Spleen (tissue), 11 donors: Measurements from ENCODE around the gene KDM1B. TPM values are rescaled to one million over a fixed set of nuclear protein-coding genes. Genes with fewer than 3 reads are reported as not detected.

Source experiments
- DNase-seq: peaks from one replicate; pipeline ENCODE4 v3.0.0-alpha.2; 2020
- H3K27ac ChIP-seq, 8 donors: fragments of 200-600 bp; sonication (generic) in 7 of 8; 1 replicate in 4 of 8; 2 replicates in 4 of 8; pipeline versions ENCODE4 v1.5.0 to v1.8.0; 2016 to 2021; ENCODE audit warnings: inconsistent platforms in 4 of 8, mild to moderate bottlenecking in 4 of 8, moderate library complexity in 1 of 8
- H3K27me3 ChIP-seq, 7 donors: fragments of 200-600 bp; sonication (generic) in 6 of 7; replicated peaks in 1 of 7; 1 replicate in 4 of 7; 2 replicates in 3 of 7; pipeline versions ENCODE4 v1.5.0 to v1.8.0; 2016 to 2021; ENCODE audit warnings: inconsistent platforms in 3 of 7, mild to moderate bottlenecking in 1 of 7
- H3K36me3 ChIP-seq, 6 donors: fragments of 200-600 bp; sonication (generic) in 5 of 6; 1 replicate in 4 of 6; 2 replicates in 2 of 6; pipeline versions ENCODE4 v1.5.0 to v1.8.0; 2016 to 2021; ENCODE audit warnings: inconsistent platforms in 2 of 6
- H3K4me1 ChIP-seq, 6 donors: fragments of 200-600 bp; sonication (generic) in 5 of 6; 1 replicate in 3 of 6; 2 replicates in 3 of 6; pipeline versions ENCODE4 v1.5.0 to v1.8.0; 2016 to 2021; ENCODE audit warnings: inconsistent platforms in 3 of 6
- H3K4me3 ChIP-seq, 8 donors: fragments of 200-600 bp; sonication (generic) in 7 of 8; 1 replicate in 4 of 8; 2 replicates in 4 of 8; pipeline versions ENCODE4 v1.5.0 to v1.8.0; 2016 to 2021; ENCODE audit warnings: inconsistent platforms in 4 of 8, mild to moderate bottlenecking in 4 of 8, moderate library complexity in 2 of 8
- H3K9me3 ChIP-seq, 8 donors: fragments of 200-600 bp; sonication (generic) in 7 of 8; 1 replicate in 4 of 8; 2 replicates in 4 of 8; pipeline versions ENCODE4 v1.5.0 to v1.8.0; 2016 to 2021; ENCODE audit warnings: inconsistent platforms in 4 of 8
- POLR2A ChIP-seq, 3 donors: fragments of 450-650 bp; IDR thresholded peaks; one replicate each; pipeline ENCODE4 v1.5.1; 2017; ENCODE audit warnings: antibody characterized with exemption in 3 of 3, mild to moderate bottlenecking in 1 of 3
- POLR2AphosphoS5 ChIP-seq, 3 donors: sonication (generic); formaldehyde crosslinking; IDR thresholded peaks; one replicate each; pipeline ENCODE4 v1.5.1; 2017; ENCODE audit warnings: antibody characterized with exemption in 3 of 3
- WGBS, 5 donors: extraction: QIAGEN DNeasy Blood & Tissue Kit in 3 of 5; methylation state at CpG; one replicate each; pipeline versions ENCODE4 v1.1.5 to v1.1.7; 2013 to 2018; 5-methylcytosine and 5-hydroxymethylcytosine counted together
- intact Hi-C: fragments of 100-400 bp; cut with DNase I; formaldehyde crosslinking; loops from one replicate; pipeline ENCODE4 v1.15.0; 2023; ENCODE audit warnings: low total_unique reads
- polyA plus RNA-seq, 3 donors: library from polyadenylated mRNA; stranded (reverse); fragments of 200-250 nt; gene quantifications; one replicate each; pipeline ENCODE4 v1.2.1, GENCODE V29; 2013
- total RNA-seq, 7 donors: library from RNA; depleted of rRNA in 3 of 7; stranded (reverse); fragments of >200 nt in 3 of 7; fragmentation: NEBNext Ultra II Directional in 4 of 7; extraction: Animal tissue kit (Norgen Biotek cat#: 25700) in 4 of 7; gene quantifications; one replicate each; pipeline versions ENCODE4 v1.1.0 to v1.2.1, GENCODE V29; 2016 to 2021
- TF ChIP-seq, protein P1 (sequence below), 11 experiments: fragments of 200-600 bp in 7 of 11; fragments of 450-650 bp in 4 of 11; sonication (generic) in 4 of 11; IDR thresholded peaks in 8 of 11; conservative IDR thresholded peaks in 3 of 11; 1 replicate in 7 of 11; 2 replicates in 4 of 11; pipeline versions ENCODE4 v1.4.0 to v1.8.0; 2016 to 2021; ENCODE audit warnings: antibody characterized with exemption in 11 of 11, inconsistent platforms in 4 of 11, mild to moderate bottlenecking in 1 of 11
- donor health status: healthy with polysubstance abuse.
- donor health status: DM: no; HTN: no; CAD: no; lungs with moderate emphysema.
- donor health status: DM: no; HTN: no; CAD: no.
- donor health status: Bipolar disorder and iron deficiency.
- donor health status: healthy.
- donor health status: DM: no; HTN: no; CAD: no.
- donor health status: DM: yes; HTN: yes; CAD: no.

The KDM1B gene
- total and polyA plus RNA-seq, 10 donors: 3.6 to 27.0 (median 19.7) TPM

DNA sequence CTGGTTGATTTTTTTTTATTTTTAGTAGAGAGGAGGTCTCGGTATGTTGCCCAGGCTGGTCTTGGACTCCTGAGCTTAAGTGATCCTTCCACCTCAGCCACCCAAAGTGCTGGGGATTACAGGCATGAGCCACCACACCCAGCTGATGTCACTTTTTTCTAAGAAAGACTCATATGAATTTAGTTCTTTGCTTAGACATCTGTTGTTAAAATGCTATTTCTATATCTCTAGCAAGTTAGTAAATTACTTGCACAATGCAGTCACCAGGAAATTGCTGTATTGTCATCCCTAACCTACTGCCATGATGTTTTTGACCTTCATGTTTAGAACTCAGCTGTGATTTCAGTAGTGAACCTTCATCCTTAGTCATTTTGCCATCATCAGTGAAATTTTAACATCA lies 5.7 kb downstream of the KDM1B start:
- WGBS, 5 donors: 81 to 97% (median 89%) methylated on average over 1 of the region's 1 CpG
- DNase-seq: no peak
- Histone ChIP-seq H3K4me3 (no peak overlapping the region), H3K9me3 (no peaks in the 10 kb centered on the region), H3K27me3 (no peaks in the 10 kb centered on the region), H3K36me3 (peaks cover 0 to 66% (median 43%) of the 10 kb centered on the region in 6 donors), H3K4me1 (peaks cover 0 to 21% (median 12%) of the 10 kb centered on the region in 6 donors), H3K27ac (peak overlapping the region in 4 of 8 donors; percentile 7 to 50 (median 23))
- intact Hi-C loops: loop anchor here (5.0 kb wide), 1 partner anchor 101 kb away; the partner anchor contains the start of gene DEK
- no peak for TF ChIP-seq POLR2A (IDR thresholded peaks at IDR 0.05)
- TF ChIP-seq, protein P1, sequence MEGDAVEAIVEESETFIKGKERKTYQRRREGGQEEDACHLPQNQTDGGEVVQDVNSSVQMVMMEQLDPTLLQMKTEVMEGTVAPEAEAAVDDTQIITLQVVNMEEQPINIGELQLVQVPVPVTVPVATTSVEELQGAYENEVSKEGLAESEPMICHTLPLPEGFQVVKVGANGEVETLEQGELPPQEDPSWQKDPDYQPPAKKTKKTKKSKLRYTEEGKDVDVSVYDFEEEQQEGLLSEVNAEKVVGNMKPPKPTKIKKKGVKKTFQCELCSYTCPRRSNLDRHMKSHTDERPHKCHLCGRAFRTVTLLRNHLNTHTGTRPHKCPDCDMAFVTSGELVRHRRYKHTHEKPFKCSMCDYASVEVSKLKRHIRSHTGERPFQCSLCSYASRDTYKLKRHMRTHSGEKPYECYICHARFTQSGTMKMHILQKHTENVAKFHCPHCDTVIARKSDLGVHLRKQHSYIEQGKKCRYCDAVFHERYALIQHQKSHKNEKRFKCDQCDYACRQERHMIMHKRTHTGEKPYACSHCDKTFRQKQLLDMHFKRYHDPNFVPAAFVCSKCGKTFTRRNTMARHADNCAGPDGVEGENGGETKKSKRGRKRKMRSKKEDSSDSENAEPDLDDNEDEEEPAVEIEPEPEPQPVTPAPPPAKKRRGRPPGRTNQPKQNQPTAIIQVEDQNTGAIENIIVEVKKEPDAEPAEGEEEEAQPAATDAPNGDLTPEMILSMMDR (IDR thresholded peaks at IDR 0.05 in 8 of 11, conservative IDR thresholded peaks at IDR 0.05 in 3 of 11): no peak
- TF ChIP-seq POLR2AphosphoS5 (IDR thresholded peaks at IDR 0.05): no peak

DNA sequence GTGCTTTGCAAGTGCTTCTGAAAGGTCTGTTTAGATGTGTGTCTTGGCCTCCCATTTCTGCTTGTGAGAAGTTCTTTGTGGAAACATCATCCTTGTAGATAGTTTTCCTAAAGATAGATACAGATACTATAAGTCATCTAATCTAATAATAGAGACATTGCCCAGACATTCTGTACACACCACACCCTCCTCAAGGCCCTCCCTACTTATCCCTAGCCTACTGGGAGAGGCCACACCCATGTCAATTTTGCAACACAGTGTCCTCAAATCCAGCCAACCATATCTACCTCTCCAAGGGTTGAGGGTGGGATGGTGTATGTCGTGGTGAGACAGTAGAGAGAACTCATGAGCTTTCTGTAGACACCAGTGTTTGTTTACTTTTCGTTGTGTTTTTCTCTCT lies 6.2 kb downstream of the KDM1B start:
- Histone ChIP-seq H3K9me3 (no peaks in the 10 kb centered on the region), H3K4me1 (peaks cover 0 to 18% (median 7%) of the 10 kb centered on the region in 6 donors), H3K27me3 (no peaks in the 10 kb centered on the region), H3K27ac (peak overlapping the region in 4 of 8 donors; percentile 7 to 50 (median 23)), H3K36me3 (peaks cover 0 to 71% (median 47%) of the 10 kb centered on the region in 6 donors), H3K4me3 (no peak overlapping the region)
- TF ChIP-seq, protein P1 (IDR thresholded peaks at IDR 0.05 in 8 of 11, conservative IDR thresholded peaks at IDR 0.05 in 3 of 11): no peak
- TF ChIP-seq POLR2A (IDR thresholded peaks at IDR 0.05): no peak
- no peak for TF ChIP-seq POLR2AphosphoS5 (IDR thresholded peaks at IDR 0.05)
- WGBS, 5 donors: 84 to 96% (median 94%) methylated on average over 2 of the region's 2 CpGs
- intact Hi-C loops: loop anchor here (5.0 kb wide), 1 partner anchor 101 kb away; the partner anchor contains the start of gene DEK
- no peak for DNase-seq

DNA sequence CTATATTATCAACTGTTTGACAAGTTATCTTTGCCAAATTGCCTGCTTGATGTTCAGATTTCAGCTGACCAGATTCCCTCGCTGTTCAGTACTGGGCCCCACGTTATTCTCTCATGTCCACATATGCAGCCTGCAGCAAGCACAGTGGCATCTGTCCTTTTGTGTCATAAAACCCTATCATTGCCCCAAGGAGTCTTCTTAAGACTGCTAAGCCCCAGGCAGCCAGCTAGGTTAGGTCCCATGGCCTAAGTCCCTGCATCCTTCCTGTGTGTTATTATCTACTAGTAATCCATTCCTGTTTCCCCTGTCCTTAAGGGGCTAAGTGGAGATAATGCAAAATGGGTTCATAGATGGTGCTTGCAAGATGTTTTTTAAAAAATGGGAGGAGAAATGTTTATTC lies 7.2 kb downstream of the KDM1B start:
- H3K4me3 ChIP-seq: no peak overlapping the region
- H3K9me3 ChIP-seq: no peaks in the 10 kb centered on the region
- WGBS, 5 donors: 92 to 97% (median 94%) methylated on average over 2 of the region's 2 CpGs
- peaks cover 0 to 81% (median 55%) of the 10 kb centered on the region in 6 donors for H3K36me3 ChIP-seq
- peaks cover 0 to 12% (median under 1%) of the 10 kb centered on the region in 6 donors for H3K4me1 ChIP-seq
- H3K27me3 ChIP-seq: no peaks in the 10 kb centered on the region
- TF ChIP-seq, protein P1 (IDR thresholded peaks at IDR 0.05 in 8 of 11, conservative IDR thresholded peaks at IDR 0.05 in 3 of 11): no peak
- TF ChIP-seq POLR2A (IDR thresholded peaks at IDR 0.05) (no peak), POLR2AphosphoS5 (IDR thresholded peaks at IDR 0.05) (no peak)
- no peak overlapping the region for H3K27ac ChIP-seq
- no peak for DNase-seq
- intact Hi-C loops: loop anchor here (5.0 kb wide), 1 partner anchor 100 kb away; the partner anchor contains the start of gene DEK

DNA sequence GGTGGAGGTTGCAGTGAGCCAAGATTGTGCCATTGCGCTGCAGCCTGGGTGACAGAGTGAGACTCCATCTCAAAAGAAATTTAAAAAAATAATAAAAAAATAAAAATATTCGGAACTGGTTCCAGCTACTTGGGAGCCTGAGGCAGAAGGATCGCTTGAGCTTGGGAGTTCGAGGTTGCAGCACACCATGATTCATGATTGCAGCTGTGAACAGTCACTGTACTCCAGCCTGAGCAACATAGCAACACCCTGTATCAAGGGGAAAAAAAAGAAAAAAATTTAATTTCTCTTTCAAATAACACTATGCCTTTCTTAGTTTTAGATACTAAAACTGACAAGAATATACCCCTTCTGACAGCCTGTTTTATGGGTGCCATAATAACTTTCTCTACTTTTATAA lies 10.5 kb downstream of the KDM1B start:
- H3K9me3 ChIP-seq: peaks cover 0 to 11% (median 6%) of the 10 kb centered on the region in 8 donors
- H3K27ac ChIP-seq: peak overlapping the region in 2 of 8 donors; percentile 36 to 57
- peaks cover 0 to 12% (median 0%) of the 10 kb centered on the region in 6 donors for H3K4me1 ChIP-seq
- WGBS, 5 donors: 86 to 98% (median 91%) methylated on average over 4 of the region's 4 CpGs
- no peak for TF ChIP-seq POLR2AphosphoS5 (IDR thresholded peaks at IDR 0.05)
- TF ChIP-seq, protein P1 (IDR thresholded peaks at IDR 0.05 in 8 of 11, conservative IDR thresholded peaks at IDR 0.05 in 3 of 11): no peak
- no peak for TF ChIP-seq POLR2A (IDR thresholded peaks at IDR 0.05)
- H3K36me3 ChIP-seq: peaks cover 0 to 100% (median 74%) of the 10 kb centered on the region in 6 donors
- DNase-seq: no peak
- no peak overlapping the region for H3K4me3 ChIP-seq
- H3K27me3 ChIP-seq: no peaks in the 10 kb centered on the region
- intact Hi-C loops: no loop called here
